ENCODE data around the gene LRP3.

DNA sequence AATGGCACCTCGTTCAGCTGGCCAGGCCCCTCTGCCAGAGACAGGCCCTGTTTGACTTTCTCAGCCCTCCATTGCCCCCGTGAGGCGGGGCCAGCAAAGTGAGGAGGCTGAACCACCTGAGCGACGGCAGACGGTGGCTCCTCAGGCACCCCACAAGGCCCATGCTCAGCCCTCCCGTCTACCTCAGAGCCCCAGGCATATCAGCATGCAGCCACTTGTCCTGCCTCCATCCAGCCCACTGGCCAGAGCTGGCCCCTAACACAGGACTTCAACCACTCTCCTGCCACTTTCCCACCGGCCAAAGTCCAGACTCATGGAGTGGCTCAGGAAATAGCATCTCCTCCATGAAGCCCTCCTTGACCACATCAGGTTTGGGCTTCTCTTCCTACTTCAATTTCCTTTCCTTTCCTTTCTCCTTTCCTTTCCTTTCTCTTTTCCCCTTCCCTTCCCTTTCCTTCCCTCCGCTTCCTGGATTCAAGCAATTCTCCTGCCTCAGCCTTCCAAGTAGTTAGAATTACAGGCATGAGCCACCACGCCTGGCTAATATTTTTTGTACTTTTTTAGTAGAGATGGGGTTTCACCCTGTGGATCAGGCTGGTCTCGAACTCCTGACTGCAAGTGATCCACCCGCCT, 22.2 kb downstream of the LRP3 start:
- TF ChIP-seq GATA3 (IDR thresholded peaks at IDR 0.05; ENCODE audit: low read depth, low read length) (no peak), GATA2 (IDR thresholded peaks at IDR 0.05; ENCODE audit: low read depth, low read length) (no peak)

Measured in SH-SY5Y (cell line).